Spleen (tissue), 7 donors: ENCODE measurements around the gene KRT6B.

Experiments
- POLR2A ChIP-seq, 3 donors: fragments of 450-650 bp; IDR thresholded peaks; one replicate each; pipeline ENCODE4 v1.5.1; 2017; ENCODE audit warnings: antibody characterized with exemption in 3 of 3, mild to moderate bottlenecking in 1 of 3
- TF ChIP-seq, protein P1 (sequence below), 11 experiments: fragments of 200-600 bp in 7 of 11; fragments of 450-650 bp in 4 of 11; sonication (generic) in 4 of 11; IDR thresholded peaks in 8 of 11; conservative IDR thresholded peaks in 3 of 11; 1 replicate in 7 of 11; 2 replicates in 4 of 11; pipeline versions ENCODE4 v1.4.0 to v1.8.0; 2016 to 2021; ENCODE audit warnings: antibody characterized with exemption in 11 of 11, inconsistent platforms in 4 of 11, mild to moderate bottlenecking in 1 of 11
- donor health status: DM: no; HTN: no; CAD: no; lungs with moderate emphysema.
- donor health status: DM: no; HTN: no; CAD: no.
- donor health status: DM: no; HTN: no; CAD: no.

DNA sequence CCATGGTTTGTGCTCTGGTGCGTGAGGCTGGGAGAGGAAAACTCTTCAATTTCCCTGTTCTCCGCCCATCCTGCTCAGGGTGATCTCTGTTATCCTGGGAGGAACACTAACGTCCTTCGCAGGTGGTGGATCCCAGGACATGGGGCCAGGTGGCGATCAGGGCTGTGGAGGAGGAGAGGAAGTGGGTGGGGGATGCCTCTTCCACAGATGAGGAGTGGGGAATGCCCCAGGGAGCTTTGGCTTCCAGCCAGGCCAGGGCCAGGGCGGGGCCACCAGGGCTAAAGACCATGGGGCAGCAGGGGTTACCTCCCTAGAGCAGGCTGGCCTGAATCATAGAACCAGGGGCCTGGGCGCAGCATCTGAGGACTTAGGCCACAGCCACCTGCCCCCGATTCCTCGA is 14.4 kb downstream of the KRT6B start:
- TF ChIP-seq, protein P1, sequence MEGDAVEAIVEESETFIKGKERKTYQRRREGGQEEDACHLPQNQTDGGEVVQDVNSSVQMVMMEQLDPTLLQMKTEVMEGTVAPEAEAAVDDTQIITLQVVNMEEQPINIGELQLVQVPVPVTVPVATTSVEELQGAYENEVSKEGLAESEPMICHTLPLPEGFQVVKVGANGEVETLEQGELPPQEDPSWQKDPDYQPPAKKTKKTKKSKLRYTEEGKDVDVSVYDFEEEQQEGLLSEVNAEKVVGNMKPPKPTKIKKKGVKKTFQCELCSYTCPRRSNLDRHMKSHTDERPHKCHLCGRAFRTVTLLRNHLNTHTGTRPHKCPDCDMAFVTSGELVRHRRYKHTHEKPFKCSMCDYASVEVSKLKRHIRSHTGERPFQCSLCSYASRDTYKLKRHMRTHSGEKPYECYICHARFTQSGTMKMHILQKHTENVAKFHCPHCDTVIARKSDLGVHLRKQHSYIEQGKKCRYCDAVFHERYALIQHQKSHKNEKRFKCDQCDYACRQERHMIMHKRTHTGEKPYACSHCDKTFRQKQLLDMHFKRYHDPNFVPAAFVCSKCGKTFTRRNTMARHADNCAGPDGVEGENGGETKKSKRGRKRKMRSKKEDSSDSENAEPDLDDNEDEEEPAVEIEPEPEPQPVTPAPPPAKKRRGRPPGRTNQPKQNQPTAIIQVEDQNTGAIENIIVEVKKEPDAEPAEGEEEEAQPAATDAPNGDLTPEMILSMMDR (IDR thresholded peaks at IDR 0.05 in 8 of 11, conservative IDR thresholded peaks at IDR 0.05 in 3 of 11): no peak
- TF ChIP-seq POLR2A (IDR thresholded peaks at IDR 0.05): no peak
